GM06990 (cell line): ENCODE data around the gene IRX2.

Experiments
- DNase-seq: peaks from one replicate; pipeline ENCODE4 v3.0.0-alpha.2; 2011; ENCODE audit not compliant: insufficient read length; ENCODE audit errors: extremely low read depth
- H3K27me3 ChIP-seq: replicated peaks from 2 replicates; pipeline ENCODE4 v1.6.0; 2011; ENCODE audit warnings: low read length; ENCODE audit not compliant: control insufficient read depth, insufficient read depth
- H3K36me3 ChIP-seq: 2 replicates; pipeline ENCODE4 v1.5.1; 2011; ENCODE audit warnings: low read length; ENCODE audit not compliant: control insufficient read depth, insufficient read depth
- H3K4me3 ChIP-seq: replicated peaks from 2 replicates; pipeline ENCODE4 v1.5.1; 2011; ENCODE audit warnings: low read depth, mild to moderate bottlenecking, control low read depth, low read length
- TF ChIP-seq, protein P1 (sequence below): IDR thresholded peaks from 2 replicates; pipeline ENCODE4 v1.5.1; 2011; ENCODE audit warnings: low read length, control low read depth, mild to moderate bottlenecking, inconsistent platforms; ENCODE audit not compliant: insufficient read depth, poor library complexity, severe bottlenecking

Gene IRX2

DNA sequence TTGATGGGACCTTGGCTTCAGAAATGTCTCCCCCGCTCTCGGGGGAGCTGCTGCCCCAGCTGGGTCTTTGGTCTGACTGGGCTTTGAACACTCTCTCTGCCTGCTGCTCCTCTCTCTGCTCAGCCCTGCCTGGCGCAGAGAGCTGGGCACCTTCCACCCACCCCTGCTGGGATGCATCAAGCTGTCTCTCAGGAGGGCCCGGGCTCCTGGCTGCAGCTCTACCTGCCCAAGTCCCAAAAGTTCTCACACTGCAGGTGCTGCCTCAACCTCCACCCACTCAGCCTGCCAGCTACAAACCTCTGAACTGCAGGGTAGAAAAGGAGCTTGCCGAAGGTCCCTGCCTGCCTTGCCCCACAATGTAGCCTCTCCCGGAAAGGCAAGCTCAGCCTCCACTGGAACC, 36.7 kb downstream of the IRX2 start:
- TF ChIP-seq, protein P1, sequence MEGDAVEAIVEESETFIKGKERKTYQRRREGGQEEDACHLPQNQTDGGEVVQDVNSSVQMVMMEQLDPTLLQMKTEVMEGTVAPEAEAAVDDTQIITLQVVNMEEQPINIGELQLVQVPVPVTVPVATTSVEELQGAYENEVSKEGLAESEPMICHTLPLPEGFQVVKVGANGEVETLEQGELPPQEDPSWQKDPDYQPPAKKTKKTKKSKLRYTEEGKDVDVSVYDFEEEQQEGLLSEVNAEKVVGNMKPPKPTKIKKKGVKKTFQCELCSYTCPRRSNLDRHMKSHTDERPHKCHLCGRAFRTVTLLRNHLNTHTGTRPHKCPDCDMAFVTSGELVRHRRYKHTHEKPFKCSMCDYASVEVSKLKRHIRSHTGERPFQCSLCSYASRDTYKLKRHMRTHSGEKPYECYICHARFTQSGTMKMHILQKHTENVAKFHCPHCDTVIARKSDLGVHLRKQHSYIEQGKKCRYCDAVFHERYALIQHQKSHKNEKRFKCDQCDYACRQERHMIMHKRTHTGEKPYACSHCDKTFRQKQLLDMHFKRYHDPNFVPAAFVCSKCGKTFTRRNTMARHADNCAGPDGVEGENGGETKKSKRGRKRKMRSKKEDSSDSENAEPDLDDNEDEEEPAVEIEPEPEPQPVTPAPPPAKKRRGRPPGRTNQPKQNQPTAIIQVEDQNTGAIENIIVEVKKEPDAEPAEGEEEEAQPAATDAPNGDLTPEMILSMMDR: no peak
- H3K27me3 ChIP-seq: no peaks in the 10 kb centered on the region
- no peak for DNase-seq
- H3K36me3 ChIP-seq: no peaks in the 10 kb centered on the region
- H3K4me3 ChIP-seq: no peak overlapping the region

DNA sequence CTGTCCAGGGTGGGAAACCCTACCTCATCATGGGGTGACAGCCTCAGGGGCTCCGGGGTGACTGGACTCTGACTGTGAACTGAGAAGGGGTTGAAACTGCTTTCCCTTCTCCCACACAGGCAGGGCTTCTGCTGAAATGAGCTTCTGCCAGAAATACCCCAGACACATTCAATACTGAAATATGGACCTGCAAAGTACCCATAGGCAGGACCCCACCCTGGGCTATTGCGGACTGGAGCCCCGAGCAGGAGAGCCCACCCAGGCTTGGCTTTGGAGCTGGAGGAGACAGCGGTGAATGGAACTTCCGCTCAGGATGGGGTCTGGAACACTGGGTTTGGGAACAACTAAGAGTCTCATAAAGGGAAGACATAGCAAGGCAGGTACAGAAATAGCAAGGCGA, 37.5 kb downstream of the IRX2 start:
- H3K36me3 ChIP-seq: no peaks in the 10 kb centered on the region
- TF ChIP-seq, protein P1: no peak
- H3K4me3 ChIP-seq: no peak overlapping the region
- no peaks in the 10 kb centered on the region for H3K27me3 ChIP-seq
- DNase-seq: no peak

DNA sequence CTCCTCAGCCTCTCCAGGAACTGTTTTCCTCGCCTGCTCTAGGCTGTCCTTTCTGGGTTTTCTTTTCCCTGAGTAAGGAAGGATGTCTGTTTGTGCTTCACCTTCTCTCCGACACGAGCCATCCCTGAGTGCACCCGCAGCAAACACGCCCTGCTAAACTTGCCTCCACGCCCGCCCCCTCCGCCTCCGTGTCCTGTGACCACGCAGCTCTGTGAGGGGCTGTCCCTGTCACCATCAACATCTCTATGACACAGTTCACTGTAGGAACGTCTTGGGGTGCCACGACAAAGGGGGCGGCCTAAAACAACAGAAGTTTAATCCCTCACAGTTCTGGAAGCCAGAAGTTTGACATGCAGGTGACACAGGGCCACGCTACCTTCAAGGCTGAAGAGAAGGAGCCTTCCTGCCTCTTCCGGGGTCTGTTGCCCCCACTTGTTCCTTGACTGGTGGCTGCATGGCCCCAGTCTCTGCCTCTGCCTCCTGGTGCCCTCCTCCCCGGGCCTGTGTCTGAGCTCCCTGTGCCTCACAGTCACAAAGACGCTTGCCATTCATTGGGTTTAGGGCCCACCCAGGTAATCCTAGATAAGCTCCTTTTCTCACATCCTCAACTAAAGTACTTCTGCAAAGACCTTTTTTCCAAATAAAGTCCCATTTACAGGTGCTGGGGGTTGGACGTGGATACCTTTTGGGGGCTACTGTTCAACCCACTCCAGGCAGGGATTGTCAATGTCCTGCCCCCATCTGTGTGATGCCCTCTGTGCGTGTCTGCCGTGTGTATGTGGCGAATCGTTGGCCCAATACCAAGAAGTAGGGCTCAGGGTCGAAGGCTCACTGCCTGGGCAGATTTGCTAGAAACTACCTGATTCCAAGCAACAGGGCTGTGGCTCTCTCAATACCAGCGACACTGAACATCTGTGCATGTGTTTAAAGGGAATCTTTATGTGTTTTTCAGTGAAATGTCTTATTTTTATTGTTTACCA, 39.7 kb downstream of the IRX2 start:
- no peaks in the 10 kb centered on the region for H3K36me3 ChIP-seq
- DNase-seq: no peak
- TF ChIP-seq, protein P1: no peak

DNA sequence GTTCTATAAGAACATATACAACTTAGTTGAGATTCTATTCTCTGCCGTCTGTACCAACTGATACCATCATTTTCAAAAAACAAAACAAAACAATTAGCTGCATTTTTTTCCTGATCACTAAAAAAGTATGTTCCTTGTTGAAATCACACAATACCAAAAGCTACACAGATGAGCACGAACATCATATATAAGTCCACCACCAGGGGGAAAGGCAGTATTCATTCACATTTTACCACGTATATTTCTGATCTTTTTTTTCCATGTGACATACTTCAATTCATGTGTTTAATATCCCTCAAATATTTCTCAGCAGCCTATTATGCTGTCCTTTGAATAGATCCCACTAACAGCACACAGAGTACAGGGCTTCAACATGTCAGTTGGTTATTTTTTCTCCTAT, 40.6 kb downstream of the IRX2 start:
- DNase-seq: no peak
- TF ChIP-seq, protein P1: no peak
- Histone ChIP-seq H3K36me3 (no peaks in the 10 kb centered on the region), H3K27me3 (no peaks in the 10 kb centered on the region), H3K4me3 (no peak overlapping the region)

More for the DNA sequence above, 39.7 kb downstream of the IRX2 start:
- Histone ChIP-seq H3K4me3 (no peak overlapping the region), H3K27me3 (no peaks in the 10 kb centered on the region)

DNA sequence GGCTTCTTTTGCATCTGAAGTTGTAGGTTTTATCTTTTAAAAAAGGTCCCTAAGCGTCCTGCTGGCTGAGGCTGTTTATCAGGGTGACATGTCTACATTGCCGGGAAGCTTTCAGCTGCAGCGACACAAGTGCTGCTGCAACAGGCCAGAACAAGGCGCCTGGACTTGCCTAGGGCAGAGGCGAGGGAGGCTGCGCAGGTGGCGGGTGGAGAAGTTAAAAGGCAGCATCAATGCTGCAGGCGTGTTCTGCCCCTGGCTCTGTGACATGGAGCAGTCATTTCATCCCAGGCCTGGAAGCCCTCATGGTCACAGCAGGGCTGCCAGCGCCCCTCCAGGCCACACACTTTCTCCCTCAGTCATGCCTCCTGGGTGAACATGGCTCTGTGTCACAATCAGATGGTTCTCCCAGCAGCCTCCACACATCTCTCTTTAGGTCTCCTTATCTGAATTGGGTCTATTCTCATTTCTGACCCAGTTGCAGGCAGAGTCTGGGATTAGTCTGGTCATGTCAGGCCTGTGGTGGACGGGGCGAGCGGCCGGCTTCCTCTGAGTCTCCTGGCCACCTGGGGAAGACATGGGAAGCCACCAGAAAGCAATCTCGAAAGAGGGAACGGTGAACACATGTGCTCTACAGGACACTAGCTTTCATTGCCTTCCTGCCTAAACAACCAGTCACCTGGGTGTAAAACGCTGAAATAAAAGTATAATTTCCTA, 41.3 kb downstream of the IRX2 start:
- no peaks in the 10 kb centered on the region for H3K36me3 ChIP-seq
- DNase-seq: no peak
- TF ChIP-seq, protein P1: no peak
- H3K27me3 ChIP-seq: no peaks in the 10 kb centered on the region
- H3K4me3 ChIP-seq: no peak overlapping the region
